IMR-90 (cell line): ENCODE data around the gene PLEKHG5. TPM values are rescaled to one million over a fixed set of nuclear protein-coding genes. Genes with fewer than 3 reads are reported as not detected.

Source experiments
- ATAC-seq: fragments of 200-7000 bp; cut with Tn5 transposase; 2 replicates; pipeline ENCODE4 v1.9.1; 2020; ENCODE audit warnings: low read depth, mild to moderate bottlenecking, moderate library complexity
- BruUV-seq: library from RNA; stranded (reverse); fragments of 400-500 nt; replicated peaks from 2 replicates; lab custom pipeline; 2021; lab: Mats Ljungman, UMichigan
- CTCF ChIA-PET: fragments of 300-600 bp; formaldehyde crosslinking; extraction: SDS; loops from one replicate; lab custom pipeline; 2021; ENCODE audit warnings: antibody characterized with exemption; lab: Yijun Ruan, JAX
- POLR2A ChIA-PET: fragments of 300-600 bp; sonication (Branson Sonifier 250); formaldehyde crosslinking; loops from one replicate; lab custom pipeline; 2022; ENCODE audit warnings: antibody characterized with exemption; ENCODE audit not compliant: unreplicated experiment; lab: Charles Lee
- DNase-seq: peaks from one replicate; pipeline ENCODE4 v3.0.0; 2013
- H2AFZ ChIP-seq: replicated peaks from 2 replicates; pipeline ENCODE3; 2013; ENCODE audit warnings: low read length, mild to moderate bottlenecking; ENCODE audit not compliant: poor library complexity
- H2AK5ac ChIP-seq: 2 replicates; pipeline ENCODE4 v1.6.1; 2013; ENCODE audit warnings: low read depth, low read length, inconsistent platforms
- H2AK9ac ChIP-seq: replicated peaks from 2 replicates; pipeline ENCODE3; 2013; ENCODE audit warnings: mild to moderate bottlenecking, low read depth, low read length, moderate library complexity; ENCODE audit not compliant: poor library complexity
- H2BK120ac ChIP-seq: 2 replicates; pipeline ENCODE4 v1.6.1; 2013; ENCODE audit warnings: low read depth, low read length, inconsistent platforms
- H2BK15ac ChIP-seq: 3 replicates; pipeline ENCODE4 v1.6.1; 2013; ENCODE audit warnings: low read depth, low read length, inconsistent platforms
- H2BK20ac ChIP-seq: 2 replicates; pipeline ENCODE4 v1.6.1; 2013; ENCODE audit warnings: low read depth, mild to moderate bottlenecking, inconsistent platforms, low read length, moderate library complexity
- H2BK5ac ChIP-seq: 2 replicates; pipeline ENCODE4 v1.6.1; 2013; ENCODE audit warnings: mild to moderate bottlenecking, low read depth, low read length, inconsistent platforms; ENCODE audit not compliant: poor library complexity, severe bottlenecking
- H3K14ac ChIP-seq: replicated peaks from 2 replicates; pipeline ENCODE4 v1.6.1; 2013; ENCODE audit warnings: low read depth, low read length, inconsistent platforms
- H3K18ac ChIP-seq: 2 replicates; pipeline ENCODE4 v1.6.1; 2013; ENCODE audit warnings: low read depth, low read length, control low read depth
- H3K23ac ChIP-seq: 2 replicates; pipeline ENCODE4 v1.6.1; 2013; ENCODE audit warnings: low read depth, low read length, inconsistent platforms
- H3K27ac ChIP-seq: 2 replicates; pipeline ENCODE4 v1.5.1; 2013; ENCODE audit warnings: mild to moderate bottlenecking, control low read depth, low read length; ENCODE audit not compliant: insufficient read depth
- H3K27me3 ChIP-seq: 2 replicates; pipeline ENCODE4 v1.6.1; 2013; ENCODE audit warnings: low read length; ENCODE audit not compliant: control insufficient read depth, insufficient read depth
- H3K36me3 ChIP-seq: 2 replicates; pipeline ENCODE4 v1.6.1; 2013; ENCODE audit warnings: low read length, mixed read lengths; ENCODE audit not compliant: control insufficient read depth, insufficient read depth
- H3K4ac ChIP-seq: 2 replicates; pipeline ENCODE4 v1.6.1; 2013; ENCODE audit warnings: low read depth, low read length, inconsistent platforms
- H3K4me1 ChIP-seq: 2 replicates; pipeline ENCODE4 v1.6.1; 2013; ENCODE audit warnings: low read length, mixed read lengths; ENCODE audit not compliant: control insufficient read depth, insufficient read depth
- H3K4me2 ChIP-seq: 2 replicates; pipeline ENCODE4 v1.6.1; 2013; ENCODE audit warnings: low read depth, mild to moderate bottlenecking, control low read depth, low read length, moderate library complexity
- H3K4me3 ChIP-seq: 2 replicates; pipeline ENCODE4 v1.5.1; 2013; ENCODE audit warnings: low read depth, mild to moderate bottlenecking, control low read depth, low read length, moderate library complexity; ENCODE audit not compliant: insufficient read depth
- H3K56ac ChIP-seq: 2 replicates; pipeline ENCODE4 v1.6.1; 2013; ENCODE audit warnings: low read length, inconsistent platforms; ENCODE audit not compliant: insufficient read depth; ENCODE audit errors: extremely low read depth
- H3K79me1 ChIP-seq, 2 experiments: 2 replicates each; pipeline ENCODE4 v1.6.1; 2013; ENCODE audit warnings: low read length in 2 of 2, inconsistent platforms in 1 of 2, low read depth in 1 of 2
- H3K9ac ChIP-seq: 2 replicates; pipeline ENCODE4 v1.6.1; 2013; ENCODE audit warnings: low read depth, low read length, control low read depth
- H3K9me1 ChIP-seq: 2 replicates; pipeline ENCODE4 v1.6.1; 2013; ENCODE audit warnings: low read length, inconsistent platforms; ENCODE audit not compliant: insufficient read depth
- H3K9me3 ChIP-seq: 2 replicates; pipeline ENCODE4 v1.6.1; 2013; ENCODE audit warnings: low read length; ENCODE audit not compliant: control insufficient read depth, insufficient read depth
- H4K20me1 ChIP-seq: 2 replicates; pipeline ENCODE4 v1.6.1; 2013; ENCODE audit warnings: low read length, inconsistent platforms; ENCODE audit not compliant: insufficient read depth
- H4K5ac ChIP-seq: 2 replicates; pipeline ENCODE4 v1.6.1; 2013; ENCODE audit warnings: mild to moderate bottlenecking, low read depth, low read length, control low read depth
- H4K8ac ChIP-seq, 2 experiments: 2 replicates each; pipeline ENCODE4 v1.6.1; 2013; ENCODE audit warnings: low read depth in 2 of 2, low read length in 2 of 2, control low read depth in 1 of 2, inconsistent platforms in 1 of 2
- H4K91ac ChIP-seq: 2 replicates; pipeline ENCODE4 v1.6.1; 2013; ENCODE audit warnings: low read depth, low read length, inconsistent platforms; ENCODE audit not compliant: insufficient read depth
- BHLHE40 ChIP-seq: fragments of 150-350 bp; IDR thresholded peaks from 2 replicates; pipeline ENCODE4 v1.6.1; 2016; ENCODE audit warnings: mild to moderate bottlenecking, low read depth, low read length
- MAFK ChIP-seq: IDR thresholded peaks from 2 replicates; pipeline ENCODE4 v1.6.1; 2012; ENCODE audit warnings: low read depth, low read length, improper control_type of control experiment
- SMC3 ChIP-seq: fragments of 150-350 bp; IDR thresholded peaks from 2 replicates; pipeline ENCODE4 v1.6.1; 2016; ENCODE audit warnings: low read depth, mild to moderate bottlenecking, antibody characterized with exemption, low read length, moderate library complexity
- USF2 ChIP-seq: fragments of 150-350 bp; IDR thresholded peaks from 2 replicates; pipeline ENCODE4 v1.6.1; 2017; ENCODE audit warnings: mild to moderate bottlenecking, antibody characterized with exemption, low read length, low read depth
- WGBS, 2 experiments: methylation state at CpG; one replicate each; pipeline versions ENCODE4 v1.1.5 to v1.1.7; 2013; ENCODE audit warnings: missing lambda C conversion rate in 2 of 2; ENCODE audit not compliant: insufficient read length in 1 of 2; ENCODE audit errors: extremely low coverage in 2 of 2; 5-methylcytosine and 5-hydroxymethylcytosine counted together
- dilution Hi-C: fragments of 300-500 bp; cut with HindIII; formaldehyde crosslinking; loops from one replicate; pipeline ENCODE4 v1.14.3; 2018; ENCODE audit warnings: low sequenced_read_pairs; ENCODE audit not compliant: unreplicated experiment
- in situ Hi-C: fragments of 300-500 bp; cut with MboI; formaldehyde crosslinking; loops from 3 replicates; pipeline ENCODE4 v1.14.3; 2019; ENCODE audit warnings: low sequenced_read_pairs, inconsistent platforms, mixed read lengths
- intact Hi-C: fragments of 100-400 bp; cut with micrococcal nuclease; formaldehyde crosslinking; loops from 2 replicates; pipeline ENCODE4 v1.10.0; 2022
- polyA plus RNA-seq, 3 experiments: library from polyadenylated mRNA; depleted of rRNA; stranded (reverse); fragments of >200 nt; gene quantifications; 2 replicates each; pipeline ENCODE4 v1.2.3, GENCODE V29; 2012; ENCODE audit warnings: low replicate concordance in 1 of 3
- total RNA-seq: library from RNA; depleted of rRNA; stranded (reverse); fragments of >200 nt; gene quantifications from 2 replicates; pipeline ENCODE4 v1.2.3, GENCODE V29; 2012

The PLEKHG5 gene
- total and polyA plus RNA-seq, 2 of the 4 experiments (the other 2 are of a cell fraction): 4.8 to 11.6 TPM

- H3K79me1 ChIP-seq: no peaks in the 10 kb centered on the region
- H2AK9ac ChIP-seq: no peak overlapping the region
- no peak overlapping the region for H2AK5ac ChIP-seq
- DNase-seq (no peak), ATAC-seq (no peak)
- H3K4me3 ChIP-seq: no peak overlapping the region
- H3K27me3 ChIP-seq: no peaks in the 10 kb centered on the region
- no peak overlapping the region for H3K14ac ChIP-seq
- in situ Hi-C loops (no loop called here), intact Hi-C loops (no loop called here), dilution Hi-C loops (no loop called here)
- no peak overlapping the region for H3K23ac ChIP-seq
- BruUV-seq: no TSS peak
- no peaks in the 10 kb centered on the region for H3K9me3 ChIP-seq
- no peak overlapping the region for H2BK120ac ChIP-seq
- no peak overlapping the region for H4K8ac ChIP-seq
- H3K18ac ChIP-seq: no peak overlapping the region
- 90% methylated on average over 9 of the region's 30 CpGs; no CpG with 5 or more reads in 1 of the 2 experiments for WGBS, 2 experiments
- TF ChIP-seq USF2 (no peak), SMC3 (no peak), BHLHE40 (no peak), MAFK (no peak)
- H3K36me3 ChIP-seq: peaks cover 42% of the 10 kb centered on the region
- POLR2A ChIA-PET: no interaction called here
- no peak overlapping the region for H4K91ac ChIP-seq
- no peak overlapping the region for H4K5ac ChIP-seq
- no peak overlapping the region for H2BK15ac ChIP-seq
- no peaks in the 10 kb centered on the region for H3K4me1 ChIP-seq
- no peak overlapping the region for H2BK20ac ChIP-seq
- H2AFZ ChIP-seq: no peak overlapping the region
- CTCF ChIA-PET: no interaction called here
- H3K56ac ChIP-seq: no peak overlapping the region
- H3K9ac ChIP-seq: no peak overlapping the region
- no peak overlapping the region for H2BK5ac ChIP-seq
- H3K9me1 ChIP-seq: no peaks in the 10 kb centered on the region
- H3K27ac ChIP-seq: no peak overlapping the region
- H3K4me2 ChIP-seq: no peak overlapping the region
- no peaks in the 10 kb centered on the region; the same call in 1 of the 2 replicates for H4K20me1 ChIP-seq
- no peak overlapping the region for H3K4ac ChIP-seq
These were observed 23.5 kb downstream of the PLEKHG5 start for GRCh38 chr1:6467744-6468688.
